Stimulated activated CD8-positive, alpha-beta memory T cell treated with anti-CD3 and anti-CD28 coated beads, Interleukin-7, amount 100 ng/mL, for 4 hours (primary cell): ENCODE measurements around the gene RPTOR.
"Not testable (repeated sequence)": the region's sequence is repeated elsewhere in the genome, so short reads cannot be mapped to it uniquely, and the experiment has no call there.

Experiments
- DNase-seq, 2 donors: peaks; one replicate each; pipeline ENCODE4 v3.0.0-alpha.2; 2020; ENCODE audit warnings: low read depth in 2 of 2

The RPTOR gene, protein sequence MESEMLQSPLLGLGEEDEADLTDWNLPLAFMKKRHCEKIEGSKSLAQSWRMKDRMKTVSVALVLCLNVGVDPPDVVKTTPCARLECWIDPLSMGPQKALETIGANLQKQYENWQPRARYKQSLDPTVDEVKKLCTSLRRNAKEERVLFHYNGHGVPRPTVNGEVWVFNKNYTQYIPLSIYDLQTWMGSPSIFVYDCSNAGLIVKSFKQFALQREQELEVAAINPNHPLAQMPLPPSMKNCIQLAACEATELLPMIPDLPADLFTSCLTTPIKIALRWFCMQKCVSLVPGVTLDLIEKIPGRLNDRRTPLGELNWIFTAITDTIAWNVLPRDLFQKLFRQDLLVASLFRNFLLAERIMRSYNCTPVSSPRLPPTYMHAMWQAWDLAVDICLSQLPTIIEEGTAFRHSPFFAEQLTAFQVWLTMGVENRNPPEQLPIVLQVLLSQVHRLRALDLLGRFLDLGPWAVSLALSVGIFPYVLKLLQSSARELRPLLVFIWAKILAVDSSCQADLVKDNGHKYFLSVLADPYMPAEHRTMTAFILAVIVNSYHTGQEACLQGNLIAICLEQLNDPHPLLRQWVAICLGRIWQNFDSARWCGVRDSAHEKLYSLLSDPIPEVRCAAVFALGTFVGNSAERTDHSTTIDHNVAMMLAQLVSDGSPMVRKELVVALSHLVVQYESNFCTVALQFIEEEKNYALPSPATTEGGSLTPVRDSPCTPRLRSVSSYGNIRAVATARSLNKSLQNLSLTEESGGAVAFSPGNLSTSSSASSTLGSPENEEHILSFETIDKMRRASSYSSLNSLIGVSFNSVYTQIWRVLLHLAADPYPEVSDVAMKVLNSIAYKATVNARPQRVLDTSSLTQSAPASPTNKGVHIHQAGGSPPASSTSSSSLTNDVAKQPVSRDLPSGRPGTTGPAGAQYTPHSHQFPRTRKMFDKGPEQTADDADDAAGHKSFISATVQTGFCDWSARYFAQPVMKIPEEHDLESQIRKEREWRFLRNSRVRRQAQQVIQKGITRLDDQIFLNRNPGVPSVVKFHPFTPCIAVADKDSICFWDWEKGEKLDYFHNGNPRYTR (N-terminal part only)

DNA sequence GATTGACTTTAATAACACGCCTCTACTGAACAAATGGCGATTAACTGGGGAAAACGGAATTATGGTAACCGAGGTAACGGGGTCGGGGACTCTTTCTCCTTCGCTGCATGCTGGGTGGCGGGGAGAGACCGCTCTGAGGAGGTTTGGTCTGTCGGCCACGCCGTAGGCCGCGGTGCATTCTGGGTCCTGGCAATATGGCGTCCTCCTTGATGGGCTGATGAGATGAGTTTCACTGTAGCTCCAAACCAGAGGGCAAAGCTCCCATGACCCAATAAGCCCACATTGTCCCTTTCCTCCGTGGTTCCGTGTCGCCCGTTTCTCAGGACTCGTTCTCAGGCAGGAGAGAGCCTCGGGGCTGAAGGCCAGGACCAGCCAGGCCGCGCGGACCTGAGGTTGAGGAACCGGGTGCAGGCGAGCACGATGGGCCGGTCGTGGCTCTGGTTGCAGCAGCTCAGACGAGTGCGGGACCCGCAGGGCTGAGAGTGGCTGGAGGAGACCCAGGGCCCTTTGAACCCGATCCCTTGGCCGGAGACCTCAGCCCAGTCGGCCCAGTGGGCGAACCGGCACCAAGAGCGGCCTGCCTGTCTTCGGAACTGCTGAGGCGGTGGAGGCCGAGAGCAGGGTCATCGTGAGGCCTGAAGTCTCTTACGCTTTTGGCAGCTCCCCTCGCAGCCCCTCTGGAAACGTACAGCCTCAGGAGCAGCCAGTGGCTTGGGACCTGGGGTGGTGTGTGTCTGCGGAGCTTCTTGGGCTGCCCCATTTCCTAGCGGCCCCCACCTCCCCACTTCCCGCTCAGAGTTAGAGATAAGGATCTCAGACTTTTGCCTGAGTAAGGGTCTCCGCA is at the start of gene RPTOR:
RPTOR (plus strand) TSS at position 184 of the 844 bp plus-strand sequence. CDS start 792 bp downstream, outside the sequence.
- DNase-seq, result peak; percentile 81

DNA sequence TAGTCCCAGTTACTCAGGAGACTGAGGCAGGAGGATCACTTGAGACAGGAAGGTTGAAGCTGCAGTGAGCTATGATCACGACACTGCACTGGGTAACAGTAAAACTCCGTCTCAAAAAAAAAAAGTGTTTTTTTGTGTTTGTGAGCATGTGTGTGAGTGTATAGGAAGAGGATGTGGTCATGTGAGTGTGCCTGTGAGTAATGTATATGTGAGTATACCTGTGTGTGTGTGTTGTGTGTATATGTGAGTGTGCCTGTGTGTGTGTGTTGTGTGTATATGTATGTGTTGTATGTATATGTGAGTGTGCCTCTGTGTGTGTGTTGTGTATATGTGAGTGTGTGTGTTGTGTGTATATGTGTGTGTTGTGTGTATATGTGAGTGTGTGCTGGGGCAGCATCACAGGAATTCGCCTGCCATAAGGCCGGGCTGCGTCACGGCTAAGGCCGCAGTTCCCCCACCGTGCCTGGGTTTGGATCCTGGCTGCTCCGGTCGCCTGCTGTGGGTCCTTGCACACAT is 46.9 kb upstream of the RPTOR start:
- DNase-seq, result no peak

DNA sequence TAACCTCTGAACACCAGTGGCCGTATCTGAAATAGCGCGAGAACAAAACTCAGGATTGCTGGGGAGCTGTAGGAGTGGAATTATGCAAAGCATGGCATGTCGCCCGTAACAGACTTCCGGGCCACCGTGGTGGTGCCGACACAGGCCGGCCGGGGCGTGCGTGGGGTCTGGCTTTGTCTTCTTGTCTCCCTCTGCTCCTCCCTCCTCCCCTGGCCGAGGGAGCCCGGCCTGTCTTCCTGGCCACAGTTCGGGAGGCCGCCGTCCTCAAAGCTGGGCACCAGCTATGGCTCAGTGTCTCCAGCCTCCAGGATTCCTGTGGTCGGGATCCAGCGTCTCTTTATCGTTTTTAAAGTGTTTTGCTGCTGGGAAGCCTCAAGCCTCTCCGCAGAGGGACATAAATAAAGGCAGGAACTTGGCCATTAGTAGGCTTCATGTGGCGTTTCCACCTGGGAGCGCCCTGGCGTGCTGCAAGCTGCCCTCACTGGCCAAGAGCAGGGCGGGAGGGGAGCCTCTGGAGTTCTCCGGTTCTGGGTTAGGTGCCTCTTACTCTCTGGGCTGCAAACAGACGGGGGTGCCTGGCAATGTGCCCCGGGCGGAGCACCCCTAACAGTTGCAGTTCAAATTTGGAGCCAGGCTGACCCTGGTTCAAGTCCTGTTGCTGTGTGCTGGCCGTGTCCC is 46.3 kb upstream of the RPTOR start:
- no peak for DNase-seq

DNA sequence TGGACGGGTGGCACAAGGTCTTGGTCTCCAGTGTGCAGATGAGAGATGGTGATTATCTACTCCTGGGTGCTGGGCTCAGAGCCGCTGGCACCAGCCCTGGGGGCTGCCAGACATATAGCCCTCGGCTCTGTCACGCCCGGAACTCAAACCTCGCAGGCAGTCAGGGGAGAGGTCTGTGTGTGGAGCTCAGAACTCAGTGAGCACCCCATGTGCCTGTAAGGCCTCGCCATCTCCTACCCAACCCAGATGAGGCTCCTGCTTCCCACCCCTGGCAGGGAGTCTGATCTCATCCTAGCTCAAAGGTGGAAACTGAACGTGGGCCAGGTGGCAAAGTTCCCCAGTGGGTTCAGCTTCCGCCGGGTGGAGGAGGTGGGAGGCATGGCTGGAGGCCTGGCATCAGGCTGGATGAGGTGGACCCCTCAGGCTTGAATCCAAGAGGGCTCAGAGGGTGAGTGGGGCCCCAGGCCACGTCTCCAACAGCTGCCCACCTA is 45.7 kb upstream of the RPTOR start:
- no peak for DNase-seq

DNA sequence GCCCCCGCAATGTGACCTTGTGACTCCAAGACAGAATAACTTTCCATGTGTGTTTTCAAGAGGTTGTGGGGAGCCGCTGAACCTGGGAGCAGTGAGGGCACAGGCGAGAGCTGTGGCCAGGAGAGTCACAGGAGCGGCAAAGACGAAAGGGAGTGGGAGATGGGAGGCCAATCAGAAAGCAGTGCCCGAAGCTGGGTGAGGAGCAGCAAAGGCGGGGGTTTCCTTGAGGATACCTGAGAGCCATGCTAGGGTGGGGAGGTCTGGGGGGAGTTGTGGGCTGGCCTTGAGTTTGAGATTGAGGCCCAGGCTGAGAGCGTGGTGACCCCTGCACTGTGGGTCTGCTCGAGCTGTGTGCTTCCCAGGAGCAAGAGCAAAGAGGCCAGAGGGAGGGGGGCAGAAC is 45.1 kb upstream of the RPTOR start:
- no peak for DNase-seq

DNA sequence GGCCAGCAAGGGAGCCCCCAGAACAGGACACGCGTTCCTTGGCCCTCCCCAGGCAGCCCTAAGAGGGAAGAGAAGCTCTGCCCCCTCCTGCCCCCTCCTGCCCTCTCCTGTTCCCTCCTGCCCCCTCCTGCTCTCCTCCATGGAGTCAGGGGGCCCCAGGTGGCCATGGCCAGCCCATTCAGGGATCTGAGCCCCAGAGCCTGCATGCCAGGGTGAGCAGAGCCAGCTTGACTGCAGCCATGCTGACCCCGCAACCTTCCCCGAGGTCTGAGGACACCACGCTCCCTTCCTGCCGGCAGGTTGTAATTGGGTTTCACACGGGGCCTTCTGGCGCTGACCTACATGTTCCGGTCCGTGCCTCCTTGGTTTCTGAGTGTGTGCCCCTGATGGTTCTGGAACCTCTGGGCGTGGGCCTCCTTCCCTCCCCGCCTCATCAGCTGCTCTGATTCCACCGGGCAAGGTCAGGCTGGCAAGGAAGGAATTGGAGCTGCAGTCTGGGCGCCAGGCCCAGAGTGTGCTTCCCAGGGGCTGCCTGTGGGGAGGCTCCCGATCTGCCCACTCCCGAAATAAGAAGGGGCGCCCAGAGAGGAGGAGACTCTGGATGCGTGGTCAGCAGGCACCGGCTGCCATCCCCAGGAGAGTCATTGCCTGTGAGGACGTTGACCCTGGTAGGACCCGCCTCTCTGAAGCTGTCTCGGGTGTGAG is 44.5 kb upstream of the RPTOR start:
- DNase-seq, result no peak

DNA sequence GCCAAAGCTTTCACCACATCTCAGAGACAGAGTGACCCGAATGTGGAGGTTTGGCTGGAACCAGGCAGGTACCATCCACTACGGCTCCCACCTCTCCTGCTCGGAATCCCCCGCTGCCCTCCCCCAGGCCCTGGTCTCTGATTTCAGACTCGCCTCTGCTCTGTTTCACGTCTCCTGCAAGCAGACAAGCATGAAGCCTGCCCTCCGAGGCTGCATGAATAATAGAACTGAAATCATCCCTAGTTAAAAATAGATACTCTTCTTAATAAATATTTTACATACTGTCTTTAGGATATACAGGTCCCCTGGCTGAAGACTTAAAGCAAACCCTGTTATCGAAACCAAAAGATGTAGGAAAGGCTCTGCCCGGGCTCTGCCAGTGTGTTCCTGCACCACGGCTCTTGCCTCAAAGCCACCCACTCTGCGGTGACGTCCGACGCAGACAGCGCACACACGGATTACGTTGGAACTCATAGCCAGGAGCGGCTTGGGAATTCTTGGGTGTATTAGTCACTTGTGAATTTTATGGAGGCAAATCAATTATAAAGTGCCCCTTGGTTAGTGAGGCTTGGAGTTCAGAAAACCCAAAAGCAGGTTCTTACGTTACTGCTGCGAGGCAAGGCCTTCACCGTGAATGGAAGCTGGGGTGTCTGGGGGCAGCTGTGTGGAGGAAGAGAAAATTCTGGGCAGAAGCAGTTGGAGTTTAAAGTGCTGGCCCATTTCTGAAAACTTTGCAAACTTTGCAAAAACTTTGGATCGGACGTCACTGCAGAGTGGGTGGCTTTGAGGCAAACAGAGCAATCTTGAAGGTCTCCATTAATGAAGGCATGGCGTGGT is 42.7 kb upstream of the RPTOR start:
- no peak for DNase-seq

DNA sequence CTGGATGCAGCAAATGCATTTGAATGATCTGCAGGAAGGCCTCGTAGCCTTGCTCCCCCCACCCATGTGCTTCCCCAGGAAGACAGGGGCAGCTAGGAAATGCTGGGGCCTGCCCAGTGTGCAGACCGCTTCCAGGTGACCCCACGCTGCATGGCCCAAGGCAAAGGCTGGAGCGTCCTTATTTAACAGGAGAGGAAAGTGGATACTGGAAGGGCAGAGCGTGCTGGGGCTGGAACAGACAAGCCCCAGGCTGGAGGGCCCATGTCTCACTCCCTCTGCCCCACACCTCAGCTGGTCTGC is 42.1 kb upstream of the RPTOR start:
- no peak for DNase-seq

DNA sequence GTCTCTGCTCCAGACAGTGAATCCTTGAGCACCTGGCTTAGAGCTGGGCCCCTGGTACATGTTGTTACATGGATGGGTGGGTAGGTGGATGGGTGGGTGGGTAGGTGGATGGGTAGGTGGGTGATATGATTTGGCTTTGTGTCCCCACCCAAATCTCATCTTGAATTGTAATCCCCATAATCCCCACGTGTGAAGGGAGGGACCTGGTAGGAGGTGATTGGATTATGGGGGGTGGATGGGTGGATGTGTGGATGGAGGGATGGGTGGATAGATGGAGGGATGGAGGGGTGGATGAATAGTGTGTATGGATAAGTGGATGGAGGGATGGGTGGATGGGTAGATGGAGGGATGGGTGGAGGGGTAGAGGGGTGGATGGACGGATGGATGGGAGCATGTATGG is 41.6 kb upstream of the RPTOR start:
- DNase-seq, result no peak

DNA sequence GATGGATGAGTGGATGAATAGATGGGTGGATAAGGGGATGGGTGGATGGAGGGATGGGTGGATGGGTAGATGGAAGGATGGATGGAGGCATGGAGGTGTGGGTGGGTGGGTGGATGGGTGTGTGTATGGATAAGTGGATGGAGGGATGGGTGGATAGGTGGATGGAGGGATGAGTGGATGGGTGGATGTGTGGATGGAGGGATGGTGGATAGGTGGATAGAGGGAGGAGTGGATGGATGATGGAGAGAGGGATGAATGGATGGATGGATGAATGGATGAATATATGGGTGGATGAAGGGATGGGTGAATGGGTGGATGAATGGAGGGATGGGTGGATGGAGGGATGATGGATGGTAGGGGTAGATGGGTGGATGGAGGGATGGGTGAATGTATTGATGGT is 40.7 kb upstream of the RPTOR start:
- DNase-seq, result no peak

DNA sequence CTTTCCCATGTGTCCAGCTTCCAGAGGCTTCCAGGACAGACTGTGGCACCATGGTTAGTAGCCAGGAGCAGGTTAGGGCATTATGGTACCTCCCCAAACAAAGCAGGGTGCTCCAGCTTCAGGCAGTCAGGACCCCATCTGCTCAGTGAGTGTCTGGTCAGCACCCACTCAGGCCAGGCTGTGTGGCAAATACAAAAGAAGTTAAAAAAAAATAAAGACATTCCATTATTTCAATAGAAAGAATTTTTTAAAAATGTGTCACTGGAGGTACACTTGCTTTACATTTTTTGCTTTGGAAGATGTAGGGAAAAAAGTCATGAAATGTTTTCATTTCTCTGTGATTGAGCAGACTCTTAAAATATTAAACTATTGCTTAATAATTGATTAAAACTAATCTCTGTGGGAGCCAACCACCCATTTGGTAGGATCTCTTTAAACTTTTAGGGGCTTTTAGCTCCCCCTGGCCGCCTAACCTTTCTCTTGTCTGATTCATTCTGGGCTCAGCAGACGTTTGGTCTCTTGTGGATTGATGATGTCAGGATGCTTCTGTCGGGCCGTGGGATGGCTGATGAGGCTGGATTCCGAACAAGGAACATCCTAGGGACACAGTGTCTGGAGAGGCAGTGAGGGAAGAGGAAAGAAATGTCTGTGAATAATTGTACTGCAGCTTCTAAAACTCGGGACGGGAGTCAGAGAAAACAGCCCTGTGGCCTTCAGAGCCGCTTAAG is 39.8 kb upstream of the RPTOR start:
- no peak for DNase-seq

DNA sequence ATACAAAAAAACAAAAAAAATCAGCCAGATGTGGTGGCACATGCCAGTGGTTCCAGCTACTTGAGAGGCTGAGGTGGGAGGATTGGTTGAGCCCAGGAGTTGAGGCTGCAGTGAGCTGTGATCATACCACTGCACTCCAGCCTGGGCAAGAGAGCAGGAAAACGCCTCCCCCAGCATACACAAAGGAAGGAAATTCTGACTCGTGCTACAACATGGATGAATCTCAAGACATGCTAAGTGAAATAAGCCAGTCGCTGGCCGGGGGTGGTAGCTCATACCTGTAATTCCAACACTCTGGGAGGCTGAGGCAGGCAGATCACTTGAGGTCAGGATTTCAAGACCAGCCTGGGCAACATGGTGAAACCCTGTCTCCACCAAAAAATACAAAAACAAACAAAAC is 37.5 kb upstream of the RPTOR start:
- not testable (repeated sequence) for DNase-seq

DNA sequence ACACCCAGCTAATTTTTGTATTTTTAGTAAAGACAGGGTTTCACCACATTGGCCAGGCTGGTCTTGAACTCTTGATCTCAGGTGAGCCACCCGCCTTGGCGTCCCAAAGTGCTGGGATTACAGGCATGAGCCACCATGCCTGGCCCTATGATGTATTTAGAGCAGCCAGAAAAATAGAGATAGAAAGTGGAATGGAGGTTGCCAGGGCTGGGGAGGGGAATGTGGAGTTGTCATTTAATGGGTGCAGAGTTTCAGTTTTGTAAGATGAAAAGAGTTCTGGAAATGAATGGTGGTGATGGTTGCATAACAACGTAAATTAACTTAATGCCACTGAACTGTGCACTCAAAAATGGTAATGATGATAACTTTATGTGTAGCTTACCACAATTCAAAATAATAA is 36.7 kb upstream of the RPTOR start:
- DNase-seq, result no peak

DNA sequence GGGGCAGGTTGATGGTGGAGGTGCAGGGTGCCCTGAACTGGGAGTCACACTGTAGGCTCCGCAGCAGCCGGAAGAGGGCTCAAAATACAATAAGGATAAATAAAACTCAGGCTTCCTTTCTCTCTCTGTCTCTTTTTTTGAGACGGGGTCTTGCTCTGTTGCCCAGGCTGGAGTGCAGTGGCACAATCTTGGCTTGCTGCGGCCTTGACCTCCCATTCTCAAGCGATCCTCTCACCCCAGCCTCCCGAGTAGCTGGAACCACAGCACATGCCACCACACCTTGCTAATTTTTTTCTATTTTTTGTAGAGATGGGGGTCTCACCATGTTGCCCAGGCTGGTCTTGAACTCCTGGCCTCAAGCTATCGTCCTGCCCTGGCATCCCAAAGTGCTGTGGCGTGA is 35.3 kb upstream of the RPTOR start:
- no peak for DNase-seq

DNA sequence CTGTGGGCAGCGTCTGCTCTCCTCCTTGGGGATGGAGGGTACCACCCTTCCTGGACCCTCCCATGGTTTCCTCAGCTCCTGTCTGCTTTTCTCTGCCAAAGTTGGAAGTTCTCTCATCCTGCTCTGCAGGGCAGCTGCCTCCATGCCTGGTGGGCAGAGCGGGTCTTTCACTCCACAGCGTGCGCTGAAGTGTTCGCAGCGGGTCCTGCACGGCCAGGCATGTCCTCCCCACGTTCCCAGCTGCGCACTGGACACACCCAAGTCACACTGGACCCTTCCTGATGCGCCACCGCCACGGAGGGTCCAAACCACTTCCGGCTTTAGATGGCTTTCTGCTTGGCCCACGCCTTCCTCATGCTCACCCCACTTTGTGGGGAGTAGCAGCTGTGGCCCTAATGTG is 34.5 kb upstream of the RPTOR start:
- no peak for DNase-seq

DNA sequence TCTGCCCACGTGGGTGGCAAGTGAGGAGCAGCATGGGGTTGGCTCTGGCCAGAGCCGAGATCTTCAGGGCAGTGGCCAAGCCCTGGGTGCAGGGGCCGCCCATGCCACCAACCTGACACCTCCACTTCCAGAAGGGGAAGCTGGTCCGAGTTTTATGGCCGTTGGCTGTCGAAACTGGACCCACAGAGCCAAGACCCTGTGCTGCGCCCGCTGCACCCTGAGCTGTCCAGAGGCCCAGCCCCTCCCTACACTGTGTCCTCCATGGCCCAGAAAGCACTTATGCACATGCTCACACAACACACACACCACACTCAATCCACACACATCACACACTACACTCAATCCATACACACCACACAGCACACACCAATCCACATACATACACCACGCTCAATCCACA is 33.9 kb upstream of the RPTOR start:
- DNase-seq, result no peak

DNA sequence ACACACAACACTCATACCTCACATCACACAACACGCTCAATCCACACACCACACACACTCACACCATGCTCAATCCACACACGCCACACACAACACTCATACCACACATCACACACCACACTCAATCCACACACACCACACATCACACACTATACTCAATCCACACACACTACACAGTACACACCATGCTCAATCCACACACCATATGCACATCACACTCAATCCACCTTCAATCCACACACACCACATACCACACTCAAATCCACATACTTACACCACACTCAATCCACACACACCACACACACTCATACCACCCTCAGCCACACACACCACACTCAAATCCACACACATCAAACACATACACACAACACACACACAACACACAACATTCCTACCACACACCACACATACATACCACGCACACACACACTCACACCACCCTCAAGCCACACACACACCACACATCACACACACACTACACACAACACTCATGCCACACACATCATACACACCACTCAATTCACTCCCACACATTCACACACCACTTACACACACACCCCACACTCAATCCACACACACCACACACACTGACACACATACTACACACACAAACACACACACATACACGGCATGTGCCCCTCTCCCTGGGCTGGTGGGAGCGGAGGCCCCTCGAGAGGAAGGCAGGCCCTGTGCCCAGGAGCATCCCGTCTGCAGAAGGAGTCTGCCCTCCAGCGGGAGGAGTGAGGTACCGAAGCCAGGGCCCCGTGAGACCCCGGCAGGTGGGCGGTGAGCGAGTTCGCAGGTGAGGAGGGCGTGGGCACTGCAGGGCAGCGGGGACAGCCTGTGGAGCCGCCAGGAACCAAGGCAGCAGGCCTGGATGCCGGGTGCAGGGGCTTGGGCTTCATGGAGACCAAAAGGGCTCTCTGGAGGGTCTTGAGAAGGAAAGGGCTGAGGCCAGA is 33.1 kb upstream of the RPTOR start:
- no peak for DNase-seq
